ENCODE data around the gene PFKL. TPM values are rescaled to one million over a fixed set of nuclear protein-coding genes. Genes with fewer than 3 reads are reported as not detected.

PFKL gene
- total RNA-seq, 4 donors from 2014 or later: 104 to 145 (median 136) TPM

DNA sequence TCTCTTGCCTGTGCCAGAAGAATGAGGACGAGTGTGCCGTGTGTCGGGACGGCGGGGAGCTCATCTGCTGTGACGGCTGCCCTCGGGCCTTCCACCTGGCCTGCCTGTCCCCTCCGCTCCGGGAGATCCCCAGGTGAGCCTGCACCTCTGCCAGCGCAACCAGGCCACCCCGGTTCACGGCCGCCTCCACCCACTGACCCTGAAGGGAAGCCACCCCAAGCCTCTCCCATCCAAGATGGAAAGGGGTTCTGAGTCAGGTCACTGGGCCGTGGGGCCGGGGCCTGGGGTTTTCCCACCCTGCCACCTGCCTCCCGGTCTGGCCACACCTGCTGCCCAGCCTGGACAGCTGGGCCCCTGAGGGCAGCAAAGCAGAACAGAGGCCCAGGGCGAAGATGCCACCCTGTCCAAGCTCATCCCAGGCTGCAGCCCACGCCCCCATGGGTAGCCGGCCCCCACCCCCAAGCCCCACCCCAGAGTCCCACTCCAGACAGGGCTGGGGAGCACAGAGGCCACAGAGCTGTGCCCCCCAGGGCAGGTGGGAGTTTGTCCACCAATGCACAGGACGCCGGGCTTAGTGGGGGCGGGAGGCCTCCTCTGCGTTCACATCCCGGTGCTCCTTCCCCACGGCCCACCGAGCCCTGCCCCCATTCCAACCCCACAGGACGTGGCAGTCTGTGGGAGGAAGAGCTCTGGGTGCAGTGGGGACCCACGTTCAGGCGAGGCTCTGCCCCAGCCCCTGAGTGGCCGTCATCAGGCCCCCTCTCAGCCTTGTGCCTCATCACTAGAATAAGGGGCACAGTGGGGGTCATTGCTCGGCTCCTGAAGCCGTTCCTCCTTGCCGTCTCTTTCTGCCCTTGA is 8.5 kb upstream of the PFKL start:
- intact Hi-C loops (cut with DNase I; ENCODE audit: low total_unique reads): no loop called here
- WGBS, 2 donors: 65 to 68% methylated on average over 20 to 32 of the region's 33 CpGs
- DNase-seq (ENCODE audit: low spot score in 2 of 2): no peak
- H3K4me3 ChIP-seq (ENCODE audit: low read depth, poor library complexity, severe bottlenecking): no peak overlapping the region
- no peak for TF ChIP-seq POLR2A (IDR thresholded peaks at IDR 0.05)
- TF ChIP-seq, protein P1, sequence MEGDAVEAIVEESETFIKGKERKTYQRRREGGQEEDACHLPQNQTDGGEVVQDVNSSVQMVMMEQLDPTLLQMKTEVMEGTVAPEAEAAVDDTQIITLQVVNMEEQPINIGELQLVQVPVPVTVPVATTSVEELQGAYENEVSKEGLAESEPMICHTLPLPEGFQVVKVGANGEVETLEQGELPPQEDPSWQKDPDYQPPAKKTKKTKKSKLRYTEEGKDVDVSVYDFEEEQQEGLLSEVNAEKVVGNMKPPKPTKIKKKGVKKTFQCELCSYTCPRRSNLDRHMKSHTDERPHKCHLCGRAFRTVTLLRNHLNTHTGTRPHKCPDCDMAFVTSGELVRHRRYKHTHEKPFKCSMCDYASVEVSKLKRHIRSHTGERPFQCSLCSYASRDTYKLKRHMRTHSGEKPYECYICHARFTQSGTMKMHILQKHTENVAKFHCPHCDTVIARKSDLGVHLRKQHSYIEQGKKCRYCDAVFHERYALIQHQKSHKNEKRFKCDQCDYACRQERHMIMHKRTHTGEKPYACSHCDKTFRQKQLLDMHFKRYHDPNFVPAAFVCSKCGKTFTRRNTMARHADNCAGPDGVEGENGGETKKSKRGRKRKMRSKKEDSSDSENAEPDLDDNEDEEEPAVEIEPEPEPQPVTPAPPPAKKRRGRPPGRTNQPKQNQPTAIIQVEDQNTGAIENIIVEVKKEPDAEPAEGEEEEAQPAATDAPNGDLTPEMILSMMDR (IDR thresholded peaks at IDR 0.05): no peak

DNA sequence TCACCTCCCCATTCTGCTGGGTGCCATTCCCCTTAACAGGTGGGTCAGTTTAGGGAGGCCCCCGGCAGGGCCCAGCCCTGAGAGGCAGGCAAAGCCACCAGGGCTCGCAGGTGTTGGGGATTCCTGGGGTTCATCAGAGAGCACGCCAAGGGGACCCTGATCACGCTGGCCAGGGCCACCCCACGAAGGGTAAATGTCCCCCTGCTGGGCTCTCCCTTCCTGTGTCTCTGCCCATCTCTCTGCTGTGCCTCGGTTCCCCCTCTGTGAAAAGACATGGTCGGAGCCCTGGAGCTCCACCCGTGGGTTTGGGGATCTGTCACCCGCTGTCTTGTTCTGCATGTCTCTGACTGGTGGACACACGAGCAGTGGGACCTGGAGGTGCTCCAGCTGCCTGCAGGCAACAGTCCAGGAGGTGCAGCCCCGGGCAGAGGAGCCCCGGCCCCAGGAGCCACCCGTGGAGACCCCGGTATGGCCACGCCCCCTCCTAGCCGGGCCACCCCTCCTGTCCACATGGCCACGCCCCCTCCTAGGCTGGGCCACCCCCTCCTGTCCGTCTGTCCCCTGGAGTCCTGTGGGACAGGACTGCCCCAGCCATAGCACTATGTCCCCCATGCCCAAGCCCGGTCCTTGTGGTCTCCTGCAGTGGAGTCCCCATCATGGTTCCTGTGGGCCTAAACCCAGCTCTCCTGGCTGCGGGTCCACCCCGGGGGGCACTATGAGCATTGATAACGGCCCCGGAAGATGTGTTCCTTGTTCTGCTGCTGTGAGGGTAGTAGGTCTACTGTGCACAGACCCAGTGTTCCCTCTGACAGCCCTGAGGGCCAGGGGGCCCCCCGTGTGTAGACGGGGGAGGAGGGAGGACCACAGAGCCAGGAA is 7.7 kb upstream of the PFKL start:
- WGBS, 2 donors: 60 to 66% methylated on average over 18 to 22 of the region's 25 CpGs
- intact Hi-C loops (cut with DNase I; ENCODE audit: low total_unique reads): no loop called here
- H3K4me3 ChIP-seq (ENCODE audit: low read depth, poor library complexity, severe bottlenecking): no peak overlapping the region
- TF ChIP-seq, protein P1 (IDR thresholded peaks at IDR 0.05): no peak
- no peak for TF ChIP-seq POLR2A (IDR thresholded peaks at IDR 0.05)
- DNase-seq (ENCODE audit: low spot score in 2 of 2): no peak

DNA sequence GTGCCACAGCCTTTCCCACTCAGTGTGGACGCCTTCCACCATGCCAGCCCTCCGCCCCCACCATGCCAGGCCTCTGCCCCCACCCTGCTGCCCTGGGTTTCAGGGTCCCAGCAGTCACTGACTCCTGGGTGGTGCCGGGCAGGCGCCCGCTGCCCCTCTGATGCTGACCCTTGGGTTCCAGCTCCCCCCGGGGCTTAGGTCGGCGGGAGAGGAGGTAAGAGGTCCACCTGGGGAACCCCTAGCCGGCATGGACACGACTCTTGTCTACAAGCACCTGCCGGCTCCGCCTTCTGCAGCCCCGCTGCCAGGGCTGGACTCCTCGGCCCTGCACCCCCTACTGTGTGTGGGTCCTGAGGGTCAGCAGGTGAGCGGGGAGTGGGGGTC is 7.0 kb upstream of the PFKL start:
- intact Hi-C loops (cut with DNase I; ENCODE audit: low total_unique reads): no loop called here
- no peak for DNase-seq (ENCODE audit: low spot score in 2 of 2)
- no peak for TF ChIP-seq POLR2A (IDR thresholded peaks at IDR 0.05)
- TF ChIP-seq, protein P1 (IDR thresholded peaks at IDR 0.05): no peak

DNA sequence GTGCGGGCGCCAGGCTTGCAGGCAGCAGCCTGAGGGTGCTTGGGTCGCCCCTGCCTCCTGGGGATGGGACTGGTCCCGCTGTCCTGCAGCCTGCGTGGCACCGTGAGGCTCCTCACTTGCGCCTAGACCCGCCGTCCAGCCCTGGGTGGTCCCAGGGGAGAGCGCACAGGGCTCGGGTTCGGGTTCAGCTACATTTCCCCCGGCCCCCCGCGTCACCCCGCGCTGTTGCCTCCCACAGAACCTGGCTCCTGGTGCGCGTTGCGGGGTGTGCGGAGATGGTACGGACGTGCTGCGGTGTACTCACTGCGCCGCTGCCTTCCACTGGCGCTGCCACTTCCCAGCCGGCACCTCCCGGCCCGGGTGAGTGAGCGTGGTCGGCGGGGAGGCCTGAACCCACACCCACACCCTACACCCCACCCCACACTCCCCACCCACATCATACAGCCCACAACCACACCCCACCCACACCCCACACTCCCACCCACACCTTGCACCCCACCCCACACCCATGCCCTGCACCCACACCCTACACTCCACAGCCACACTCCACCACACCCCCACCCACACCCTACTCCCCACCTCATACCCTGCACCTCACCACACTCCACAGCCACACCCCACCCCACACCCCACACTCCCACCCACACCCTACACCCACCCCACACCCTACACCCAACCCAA is 6.2 kb upstream of the PFKL start:
- DNase-seq (ENCODE audit: low spot score in 2 of 2): no peak
- WGBS, 2 donors: 83 to 87% methylated on average over 24 to 33 of the region's 33 CpGs
- TF ChIP-seq, protein P1 (IDR thresholded peaks at IDR 0.05): no peak
- no peak for TF ChIP-seq POLR2A (IDR thresholded peaks at IDR 0.05)
- intact Hi-C loops (cut with DNase I; ENCODE audit: low total_unique reads): no loop called here
- H3K4me3 ChIP-seq (ENCODE audit: low read depth, poor library complexity, severe bottlenecking): no peak overlapping the region

More for the DNA sequence above, 7.0 kb upstream of the PFKL start:
- H3K4me3 ChIP-seq (ENCODE audit: low read depth, poor library complexity, severe bottlenecking): no peak overlapping the region
- WGBS, 2 donors: 92 to 94% methylated on average over 12 to 14 of the region's 15 CpGs

DNA sequence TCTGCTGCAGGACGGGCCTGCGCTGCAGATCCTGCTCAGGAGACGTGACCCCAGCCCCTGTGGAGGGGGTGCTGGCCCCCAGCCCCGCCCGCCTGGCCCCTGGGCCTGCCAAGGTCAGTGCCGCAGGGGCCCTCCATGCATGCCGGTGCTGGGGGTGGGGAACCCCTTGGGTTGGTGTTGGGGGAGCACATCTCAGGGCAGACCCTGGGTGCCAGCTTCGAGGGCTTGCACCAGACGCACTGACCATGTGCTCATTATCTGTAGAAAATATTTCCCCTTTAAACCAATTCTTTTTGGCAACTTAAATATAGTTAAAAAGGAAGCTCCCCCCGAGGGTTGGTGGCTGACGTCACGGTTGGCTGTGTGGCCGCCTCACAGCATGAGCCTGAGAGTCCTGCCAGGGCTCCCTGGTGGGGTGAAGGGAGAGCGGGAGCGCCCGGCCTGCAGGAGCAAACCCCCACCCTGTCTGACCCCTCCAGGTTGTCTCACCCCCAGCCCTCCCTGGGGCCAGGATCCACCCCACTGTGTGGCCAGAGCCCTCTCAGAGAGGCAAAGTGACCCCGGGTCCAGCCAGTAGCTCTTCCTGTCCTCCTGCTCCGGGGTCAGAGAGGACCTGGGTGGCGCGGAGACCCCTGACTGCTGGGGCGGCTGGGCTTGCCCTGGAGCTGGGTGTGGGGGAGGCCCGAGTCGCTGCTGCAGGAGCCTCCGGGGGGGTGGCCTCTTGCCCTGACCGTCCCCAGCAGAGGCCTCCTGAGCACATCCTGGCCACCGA is 5.3 kb upstream of the PFKL start:
- TF ChIP-seq, protein P1 (IDR thresholded peaks at IDR 0.05): no peak
- no peak for TF ChIP-seq POLR2A (IDR thresholded peaks at IDR 0.05)
- DNase-seq (ENCODE audit: low spot score in 2 of 2): no peak
- H3K4me3 ChIP-seq (ENCODE audit: low read depth, poor library complexity, severe bottlenecking): no peak overlapping the region
- intact Hi-C loops (cut with DNase I; ENCODE audit: low total_unique reads): no loop called here
- WGBS, 2 donors: 35 to 36% methylated on average over 16 to 23 of the region's 26 CpGs

Measured in lower leg skin (tissue), 4 donors.